ENCODE measurements around the gene ZNHIT6. TPM values are rescaled to one million over a fixed set of nuclear protein-coding genes. Genes with fewer than 3 reads are reported as not detected.
A peak's percentile ranks its signal among the peaks of the same experiment; 100 is the strongest.
"Not testable (repeated sequence)": the region's sequence is repeated elsewhere in the genome, so short reads cannot be mapped to it uniquely, and the experiment has no call there.

The ZNHIT6 gene
- polyA plus RNA-seq, 3 donors = 27.3 to 27.7 (median 27.7) TPM

GRCh38 chr1:85681087-85681486 is 27.1 kb downstream of the ZNHIT6 start:
- peak; percentile 36 for DNase-seq

- DNase-seq = no peak
Observed at GRCh38 chr1:85678193-85678592, 30.0 kb downstream of the ZNHIT6 start.

- DNase-seq = no peak
Observed at GRCh38 chr1:85677656-85678055, 30.6 kb downstream of the ZNHIT6 start.

GRCh38 chr1:85672031-85672660 is 36.1 kb downstream of the ZNHIT6 start:
- no peak for DNase-seq

GRCh38 chr1:85665932-85666331 is 42.3 kb downstream of the ZNHIT6 start:
- DNase-seq = no peak

GRCh38 chr1:85663382-85663781 is 44.9 kb downstream of the ZNHIT6 start:
- no peak for DNase-seq

- no peak for DNase-seq
Observed at GRCh38 chr1:85661767-85662166, 46.5 kb downstream of the ZNHIT6 start.

- DNase-seq = no peak
Observed at GRCh38 chr1:85660541-85660940, 47.7 kb downstream of the ZNHIT6 start.

GRCh38 chr1:85659174-85659573 is 49.1 kb downstream of the ZNHIT6 start:
- no peak for DNase-seq

- DNase-seq = no peak
Observed at GRCh38 chr1:85656948-85657347, 51.3 kb downstream of the ZNHIT6 start.

- no peak for DNase-seq
Observed at GRCh38 chr1:85656256-85656655, 52.0 kb downstream of the ZNHIT6 start.

- DNase-seq = no peak
Observed at GRCh38 chr1:85655315-85655714, 52.9 kb downstream of the ZNHIT6 start.

- no peak for DNase-seq
Observed at GRCh38 chr1:85654066-85654782, 54.0 kb downstream of the ZNHIT6 start.

GRCh38 chr1:85652327-85652726 is 55.9 kb downstream of the ZNHIT6 start:
- no peak for DNase-seq

- no peak for DNase-seq
Observed at GRCh38 chr1:85650645-85651044, 57.6 kb downstream of the ZNHIT6 start.

GRCh38 chr1:85649591-85649990 is 58.6 kb downstream of the ZNHIT6 start:
- DNase-seq = no peak

GRCh38 chr1:85641598-85642556 is 66.4 kb downstream of the ZNHIT6 start:
- not testable (repeated sequence) for DNase-seq

- DNase-seq = not testable (repeated sequence)
Observed at GRCh38 chr1:85639920-85640319, 68.3 kb downstream of the ZNHIT6 start.

- no peak for DNase-seq
Observed at GRCh38 chr1:85638412-85638811, 69.8 kb downstream of the ZNHIT6 start.

- no peak for DNase-seq
Observed at GRCh38 chr1:85630493-85630892, 77.7 kb downstream of the ZNHIT6 start.

GRCh38 chr1:85629532-85629920 is 78.7 kb downstream of the ZNHIT6 start:
- no peak for DNase-seq

GRCh38 chr1:85628791-85629531 is 79.3 kb downstream of the ZNHIT6 start:
- no peak for DNase-seq

Data from renal pelvis (tissue), 4 donors.